LNCaP clone FGC (cell line): ENCODE measurements around the gene LTBP3.

Source experiments
- DNase-seq: peaks from one replicate; pipeline ENCODE4 v3.0.0-alpha.2; 2011; ENCODE audit warnings: low read depth
- H3K4me3 ChIP-seq: 2 replicates; pipeline ENCODE4 v1.5.1; 2011; ENCODE audit warnings: mild to moderate bottlenecking, low read depth, low read length, control low read depth
- CTCF ChIP-seq: IDR thresholded peaks from 2 replicates; pipeline ENCODE4 v1.5.1; 2012; ENCODE audit warnings: mild to moderate bottlenecking; ENCODE audit not compliant: control insufficient read depth, insufficient read depth; ENCODE audit errors: extremely low read depth

Gene LTBP3

GRCh38 chr11:65491614-65492386, 66.4 kb downstream of the LTBP3 start:
- no peak overlapping the region for H3K4me3 ChIP-seq
- no peak for TF ChIP-seq CTCF
- DNase-seq: peak; percentile 93

- DNase-seq: no peak
- TF ChIP-seq CTCF: no peak
- H3K4me3 ChIP-seq: no peak overlapping the region
These were observed 67.0 kb downstream of the LTBP3 start for GRCh38 chr11:65491163-65491465.

GRCh38 chr11:65489706-65490320, 68.3 kb downstream of the LTBP3 start:
- no peak overlapping the region for H3K4me3 ChIP-seq
- no peak for TF ChIP-seq CTCF
- DNase-seq: no peak

GRCh38 chr11:65489035-65489705, 69.0 kb downstream of the LTBP3 start:
- no peak overlapping the region for H3K4me3 ChIP-seq
- DNase-seq: no peak
- TF ChIP-seq CTCF: no peak
